Measurements from ENCODE around the gene CCNC.

Gene CCNC

DNA sequence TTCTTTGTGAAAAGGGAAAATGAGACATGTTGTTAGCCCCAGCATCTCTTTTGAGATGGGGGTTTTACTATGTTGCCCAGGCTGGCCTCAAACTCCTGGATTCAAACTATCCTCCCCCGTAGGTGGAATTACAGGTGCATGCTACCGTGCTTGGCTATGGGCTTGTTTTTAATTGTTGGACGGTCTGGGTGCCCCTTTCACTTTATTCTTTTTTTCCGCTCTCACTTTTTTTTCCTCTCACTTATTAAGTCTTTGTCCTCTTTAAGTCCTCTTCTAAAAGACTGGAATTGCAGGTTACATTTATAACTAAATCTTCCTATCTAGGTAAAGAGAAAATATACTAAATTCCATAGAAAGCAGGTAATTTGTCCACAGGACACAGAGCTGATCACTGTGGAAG, 19.3 kb upstream of the CCNC start:
- DNase-seq (ENCODE audit: low read depth), result no peak
- TF ChIP-seq, protein P1, sequence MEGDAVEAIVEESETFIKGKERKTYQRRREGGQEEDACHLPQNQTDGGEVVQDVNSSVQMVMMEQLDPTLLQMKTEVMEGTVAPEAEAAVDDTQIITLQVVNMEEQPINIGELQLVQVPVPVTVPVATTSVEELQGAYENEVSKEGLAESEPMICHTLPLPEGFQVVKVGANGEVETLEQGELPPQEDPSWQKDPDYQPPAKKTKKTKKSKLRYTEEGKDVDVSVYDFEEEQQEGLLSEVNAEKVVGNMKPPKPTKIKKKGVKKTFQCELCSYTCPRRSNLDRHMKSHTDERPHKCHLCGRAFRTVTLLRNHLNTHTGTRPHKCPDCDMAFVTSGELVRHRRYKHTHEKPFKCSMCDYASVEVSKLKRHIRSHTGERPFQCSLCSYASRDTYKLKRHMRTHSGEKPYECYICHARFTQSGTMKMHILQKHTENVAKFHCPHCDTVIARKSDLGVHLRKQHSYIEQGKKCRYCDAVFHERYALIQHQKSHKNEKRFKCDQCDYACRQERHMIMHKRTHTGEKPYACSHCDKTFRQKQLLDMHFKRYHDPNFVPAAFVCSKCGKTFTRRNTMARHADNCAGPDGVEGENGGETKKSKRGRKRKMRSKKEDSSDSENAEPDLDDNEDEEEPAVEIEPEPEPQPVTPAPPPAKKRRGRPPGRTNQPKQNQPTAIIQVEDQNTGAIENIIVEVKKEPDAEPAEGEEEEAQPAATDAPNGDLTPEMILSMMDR (conservative IDR thresholded peaks at IDR 0.05; ENCODE audit: low read length), result no peak
- no peak overlapping the region for H3K4me3 ChIP-seq (ENCODE audit: low read length)

DNA sequence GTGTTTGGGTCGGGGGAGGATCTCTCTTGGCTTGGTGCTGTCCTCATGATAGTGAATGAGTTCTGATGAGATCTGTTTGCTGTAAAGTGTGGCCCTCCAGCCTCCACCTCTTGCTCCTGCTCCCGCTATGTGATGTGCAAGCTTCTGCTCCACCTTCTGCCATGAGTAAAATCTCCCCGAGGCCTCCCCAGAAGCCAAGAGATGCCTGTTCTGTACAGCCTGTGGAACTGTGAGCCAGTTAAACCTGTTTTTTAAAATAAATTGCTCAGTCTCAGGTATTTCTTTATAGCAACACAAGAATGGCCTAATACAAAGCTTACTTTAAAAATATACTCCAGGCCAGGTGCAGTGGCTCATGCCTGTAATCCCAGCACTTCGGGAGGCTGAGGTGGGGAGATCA, 11.3 kb upstream of the CCNC start:
- DNase-seq (ENCODE audit: low read depth), result no peak
- TF ChIP-seq, protein P1 (conservative IDR thresholded peaks at IDR 0.05; ENCODE audit: low read length), result no peak
- no peak overlapping the region for H3K4me3 ChIP-seq (ENCODE audit: low read length)

DNA sequence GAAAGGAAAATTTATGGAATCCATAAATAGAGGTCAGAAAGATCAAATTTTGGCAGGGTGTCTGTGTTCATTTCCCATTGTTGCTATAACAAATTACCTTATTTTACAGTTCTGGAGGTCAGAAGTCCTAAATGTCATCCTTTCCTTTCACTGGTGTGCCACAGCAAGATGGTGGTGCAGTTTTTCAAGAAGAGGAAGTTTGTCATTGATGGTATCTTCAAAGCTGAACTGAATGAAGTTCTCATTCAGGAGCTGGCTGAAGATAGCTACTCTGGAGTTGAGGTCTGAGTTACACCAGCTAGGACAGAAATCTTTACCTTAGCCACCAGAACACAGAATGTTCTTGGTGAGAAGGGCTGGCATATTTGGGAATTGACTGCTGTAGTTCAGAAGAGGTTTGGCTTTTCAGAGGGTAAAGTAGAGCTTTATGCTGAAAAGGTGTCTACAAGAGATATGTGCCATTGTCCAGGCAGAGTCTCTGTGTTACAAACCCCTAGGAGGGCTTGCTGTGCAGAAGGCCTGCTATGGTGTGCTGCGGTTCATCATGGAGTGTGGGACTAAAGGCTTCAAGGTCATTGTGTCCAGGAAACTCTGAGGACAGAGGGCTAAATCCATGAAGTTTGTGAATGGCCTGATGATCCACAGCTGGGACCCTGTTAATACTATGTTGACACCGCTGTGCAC, 7.2 kb upstream of the CCNC start:
- H3K4me3 ChIP-seq (ENCODE audit: low read length), result no peak overlapping the region
- TF ChIP-seq, protein P1 (conservative IDR thresholded peaks at IDR 0.05; ENCODE audit: low read length), result no peak
- DNase-seq (ENCODE audit: low read depth), result no peak

DNA sequence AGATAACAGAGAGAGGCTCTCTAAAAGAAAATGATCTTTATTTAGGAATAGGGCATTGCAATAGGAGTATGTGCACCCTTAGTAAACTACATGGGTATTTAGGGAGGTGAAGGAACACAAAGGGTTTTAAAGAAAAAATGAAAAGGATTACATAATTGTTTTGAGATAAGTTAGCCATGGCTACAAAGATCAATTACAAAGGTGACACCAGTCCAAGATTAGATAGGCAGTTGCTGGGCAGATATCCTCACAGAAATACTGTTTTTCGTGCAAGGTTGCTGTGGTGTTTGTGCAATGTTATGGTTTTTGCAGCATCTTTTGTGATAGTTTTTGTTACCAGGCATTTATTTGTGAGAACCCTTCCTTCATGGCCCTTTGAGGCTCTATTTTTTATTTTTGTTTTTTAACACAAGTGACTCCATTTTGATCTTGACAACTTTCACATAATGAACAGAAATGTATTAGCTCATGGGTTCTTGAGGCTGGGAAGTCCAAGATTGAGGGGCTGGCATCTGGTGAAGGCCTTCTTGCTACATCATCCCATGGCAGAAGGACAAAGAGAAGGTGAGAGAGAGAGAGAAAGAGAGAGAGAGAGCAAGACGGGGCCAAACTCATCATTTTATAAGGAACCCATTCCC, 5.6 kb upstream of the CCNC start:
- H3K4me3 ChIP-seq (ENCODE audit: low read length), result no peak overlapping the region
- no peak for DNase-seq (ENCODE audit: low read depth)
- TF ChIP-seq, protein P1 (conservative IDR thresholded peaks at IDR 0.05; ENCODE audit: low read length), result no peak

DNA sequence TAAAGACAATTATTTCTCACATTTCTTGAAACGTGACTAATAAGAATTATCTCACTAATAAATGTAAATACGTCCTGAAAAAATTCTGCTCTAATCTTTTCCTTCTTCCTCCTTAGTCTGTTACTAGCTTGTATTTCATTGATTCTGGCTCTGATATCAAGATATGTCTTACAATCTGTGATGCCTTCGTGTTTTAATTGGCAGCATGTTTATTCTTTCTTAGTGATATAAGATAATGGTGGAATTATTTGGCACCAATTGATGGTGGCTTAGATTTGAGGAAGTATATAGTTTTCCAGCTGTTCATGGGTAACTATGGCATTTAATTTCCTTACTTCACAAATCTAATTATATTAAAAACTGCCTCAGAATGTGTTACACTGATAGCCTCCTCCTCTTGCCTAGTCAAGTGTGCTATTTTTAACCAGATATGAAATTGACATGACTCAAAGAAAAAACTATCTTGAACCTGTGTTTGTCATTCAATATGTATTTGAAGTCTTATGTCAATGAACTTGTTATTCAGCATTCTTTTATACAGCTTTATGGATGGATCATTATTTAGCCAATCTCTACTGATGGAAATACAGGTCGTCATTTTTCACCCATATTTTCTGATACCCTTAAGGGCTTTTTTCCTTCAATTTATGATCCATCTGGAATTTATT, 5.3 kb downstream of the CCNC start:
- DNase-seq (ENCODE audit: low read depth), result no peak
- TF ChIP-seq, protein P1 (conservative IDR thresholded peaks at IDR 0.05; ENCODE audit: low read length), result no peak
- no peak overlapping the region for H3K4me3 ChIP-seq (ENCODE audit: low read length)

DNA sequence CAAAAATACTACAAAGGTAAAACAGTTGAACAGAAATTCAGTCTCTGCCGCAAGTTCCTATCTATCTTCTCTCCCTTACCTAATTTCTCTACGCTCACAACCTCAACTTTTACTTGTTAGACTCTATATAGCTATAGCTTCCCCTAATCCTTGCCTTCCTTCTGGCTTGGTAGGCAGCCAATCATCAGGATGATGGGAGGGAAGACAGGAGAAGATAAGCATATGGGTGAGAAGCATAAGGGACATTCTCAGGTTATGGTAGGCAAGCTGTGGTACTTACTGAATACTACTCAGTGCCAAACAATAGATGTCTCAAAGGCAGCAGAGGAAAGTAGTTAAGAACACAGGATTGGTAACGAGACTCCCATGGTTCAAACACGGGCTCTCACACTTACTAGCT, 7.8 kb downstream of the CCNC start:
- no peak for DNase-seq (ENCODE audit: low read depth)
- TF ChIP-seq, protein P1 (conservative IDR thresholded peaks at IDR 0.05; ENCODE audit: low read length), result no peak
- no peak overlapping the region for H3K4me3 ChIP-seq (ENCODE audit: low read length)

DNA sequence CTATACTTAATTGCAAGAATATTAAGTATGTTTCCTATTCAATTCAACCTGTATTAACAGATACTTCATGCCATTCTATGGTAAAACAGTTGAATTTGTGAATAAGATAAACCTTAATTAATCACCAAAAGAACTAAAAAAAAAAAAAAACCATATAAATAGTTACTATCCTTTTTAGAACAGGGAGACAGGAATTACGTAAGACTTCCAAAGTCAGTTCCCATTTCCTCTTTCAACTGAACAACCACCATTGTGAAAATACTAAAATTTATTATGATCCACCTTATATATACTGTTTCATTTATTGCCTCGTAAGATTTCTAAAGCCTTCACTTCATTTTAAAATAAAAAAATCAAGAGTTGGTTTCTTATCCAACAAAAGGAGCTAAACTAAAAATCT, 9.4 kb downstream of the CCNC start:
- H3K4me3 ChIP-seq (ENCODE audit: low read length), result no peak overlapping the region
- TF ChIP-seq, protein P1 (conservative IDR thresholded peaks at IDR 0.05; ENCODE audit: low read length), result no peak
- DNase-seq (ENCODE audit: low read depth), result no peak

Measured in AG10803 (cell line).